GM12892 (cell line): ENCODE results near the gene GRXCR1.

Experiments used
- POLR2A ChIP-seq: IDR thresholded peaks from 2 replicates; pipeline ENCODE4 v1.6.1; 2011; ENCODE audit warnings: low read depth, low read length, control low read depth
- POLR2AphosphoS5 ChIP-seq: IDR thresholded peaks from 2 replicates; pipeline ENCODE4 v1.6.1; 2011; ENCODE audit warnings: low read depth, low read length, control low read depth
- TAF1 ChIP-seq: IDR thresholded peaks from 2 replicates; pipeline ENCODE4 v1.6.1; 2011; ENCODE audit warnings: low read depth, mild to moderate bottlenecking, control low read depth, low read length, borderline replicate concordance

- TF ChIP-seq TAF1 (no peak), POLR2A (no peak), POLR2AphosphoS5 (no peak)
Measured at GRCh38 chr4:42923431-42923830, 30.9 kb downstream of the GRXCR1 start.
